Right lobe of liver (tissue), 6 donors: ENCODE results near the gene VAV2. TPM values are rescaled to one million over a fixed set of nuclear protein-coding genes. Genes with fewer than 3 reads are reported as not detected.

Experiments used
- ATAC-seq, 4 donors: fragments of 200-7000 bp; cut with Tn5 transposase; one replicate each; pipeline ENCODE4 v1.9.1; 2020; ENCODE audit warnings: mild to moderate bottlenecking in 4 of 4, moderate library complexity in 4 of 4
- DNase-seq, 3 donors: peaks; one replicate each; pipeline ENCODE4 v3.0.0-alpha.2; 2020
- H3K27ac ChIP-seq, 3 donors: fragments of 200-600 bp; one replicate each; pipeline ENCODE4 v1.8.0; 2022
- H3K27me3 ChIP-seq, 2 donors: fragments of 200-600 bp; one replicate each; pipeline ENCODE4 v1.8.0; 2022
- H3K36me3 ChIP-seq, 4 donors: fragments of 200-600 bp; sonication (generic) in 1 of 4; one replicate each; pipeline versions ENCODE4 v1.5.1 to v1.8.0; 2017 to 2022; ENCODE audit warnings: control low read depth in 1 of 4
- H3K4me1 ChIP-seq, 4 donors: fragments of 200-600 bp; sonication (generic) in 1 of 4; one replicate each; pipeline versions ENCODE4 v1.5.1 to v1.8.0; 2017 to 2022; ENCODE audit warnings: control low read depth in 1 of 4
- H3K4me3 ChIP-seq, 3 donors: fragments of 200-600 bp; one replicate each; pipeline ENCODE4 v1.8.0; 2022
- H3K9me3 ChIP-seq, 4 donors: fragments of 200-600 bp; sonication (generic) in 1 of 4; one replicate each; pipeline versions ENCODE4 v1.5.1 to v1.8.0; 2017 to 2022; ENCODE audit warnings: control low read depth in 1 of 4
- POLR2A ChIP-seq: fragments of 450-650 bp; IDR thresholded peaks from one replicate; pipeline ENCODE4 v1.6.1; 2017; ENCODE audit warnings: antibody characterized with exemption, mild to moderate bottlenecking
- WGBS: methylation state at CpG from one replicate; pipeline ENCODE4 v1.1.6; 2018; ENCODE audit warnings: low coverage, low lambda C conversion rate; ENCODE audit not compliant: insufficient coverage; ENCODE audit errors: missing lambda C conversion rate; 5-methylcytosine and 5-hydroxymethylcytosine counted together
- intact Hi-C, 2 donors: fragments of 100-400 bp; cut with DNase I; formaldehyde crosslinking; loops; one replicate each; pipeline versions ENCODE4 v1.11.2 to v1.14.1; 2022
- total RNA-seq, 6 experiments: library from RNA; depleted of rRNA in 2 of 6; stranded (reverse); fragments of >200 nt in 2 of 6; fragmentation: NEBNext Ultra II Directional in 3 of 6; extraction: Animal tissue kit (Norgen Biotek cat#: 25700) in 3 of 6; gene quantifications; one replicate each; pipeline versions ENCODE4 v1.1.0 to v1.2.4, GENCODE V29; 2016 to 2023
- TF ChIP-seq, protein P1 (sequence below), 4 donors: fragments of 200-600 bp in 3 of 4; fragments of 450-650 bp in 1 of 4; IDR thresholded peaks; one replicate each; pipeline versions ENCODE4 v1.5.1 to v1.8.0; 2016 to 2022; ENCODE audit warnings: antibody characterized with exemption in 4 of 4, mild to moderate bottlenecking in 2 of 4
- donor health status: DM: no; HTN: yes; CAD: no.
- donor health status: DM: no; HTN: no; CAD: no.
- donor health status: DM: no; HTN: no; CAD: no.
- donor health status: DM: no; HTN: yes; CAD: no.
- donor health status: DM: no; HTN: yes; CAD: no.

The VAV2 gene
- total RNA-seq, 6 experiments from 2014 or later = 30.1 to 44.3 (median 34.9) TPM

DNA sequence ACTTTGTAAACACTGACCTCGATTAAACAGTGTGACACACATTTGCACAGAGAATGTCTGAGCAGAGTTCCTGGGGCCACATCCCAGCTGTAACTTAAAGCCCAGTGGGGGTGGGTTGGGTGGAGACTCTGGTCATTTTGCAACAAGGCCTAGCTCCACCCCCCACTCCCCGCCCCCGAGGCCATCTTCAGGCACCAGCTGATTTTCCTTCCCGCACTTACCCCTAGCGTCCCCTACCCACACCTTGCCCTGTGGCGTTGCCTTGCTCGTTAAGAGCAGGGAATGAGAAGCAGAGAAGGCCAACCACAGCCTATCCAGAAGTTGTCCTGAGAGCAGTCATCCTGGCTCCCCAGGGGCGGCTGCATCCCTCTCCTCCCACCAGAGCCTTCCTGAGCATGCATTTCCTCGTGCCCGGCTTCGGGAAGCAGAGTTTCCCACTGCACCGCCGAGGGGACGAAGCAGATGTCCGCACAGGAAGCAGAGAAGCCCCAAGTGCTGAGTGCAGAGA lies 152.2 kb downstream of the VAV2 start:
- Histone ChIP-seq H3K27me3 (no peaks in the 10 kb centered on the region), H3K4me3 (no peak overlapping the region), H3K4me1 (peaks cover 0 to 6% (median 0%) of the 10 kb centered on the region in 4 donors), H3K36me3 (no peaks in the 10 kb centered on the region), H3K9me3 (no peaks in the 10 kb centered on the region), H3K27ac (peak overlapping the region in 1 of 3 donors; percentile 13)
- peak in 1 of 3 donors; percentile 58 for DNase-seq
- intact Hi-C loops = no loop called here
- peak; percentile 25 to 55 (median 38) for ATAC-seq
- 54% methylated on average over 5 of the region's 15 CpGs for WGBS
- TF ChIP-seq, protein P1, sequence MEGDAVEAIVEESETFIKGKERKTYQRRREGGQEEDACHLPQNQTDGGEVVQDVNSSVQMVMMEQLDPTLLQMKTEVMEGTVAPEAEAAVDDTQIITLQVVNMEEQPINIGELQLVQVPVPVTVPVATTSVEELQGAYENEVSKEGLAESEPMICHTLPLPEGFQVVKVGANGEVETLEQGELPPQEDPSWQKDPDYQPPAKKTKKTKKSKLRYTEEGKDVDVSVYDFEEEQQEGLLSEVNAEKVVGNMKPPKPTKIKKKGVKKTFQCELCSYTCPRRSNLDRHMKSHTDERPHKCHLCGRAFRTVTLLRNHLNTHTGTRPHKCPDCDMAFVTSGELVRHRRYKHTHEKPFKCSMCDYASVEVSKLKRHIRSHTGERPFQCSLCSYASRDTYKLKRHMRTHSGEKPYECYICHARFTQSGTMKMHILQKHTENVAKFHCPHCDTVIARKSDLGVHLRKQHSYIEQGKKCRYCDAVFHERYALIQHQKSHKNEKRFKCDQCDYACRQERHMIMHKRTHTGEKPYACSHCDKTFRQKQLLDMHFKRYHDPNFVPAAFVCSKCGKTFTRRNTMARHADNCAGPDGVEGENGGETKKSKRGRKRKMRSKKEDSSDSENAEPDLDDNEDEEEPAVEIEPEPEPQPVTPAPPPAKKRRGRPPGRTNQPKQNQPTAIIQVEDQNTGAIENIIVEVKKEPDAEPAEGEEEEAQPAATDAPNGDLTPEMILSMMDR (IDR thresholded peaks at IDR 0.05) = no peak
- TF ChIP-seq POLR2A = no peak

DNA sequence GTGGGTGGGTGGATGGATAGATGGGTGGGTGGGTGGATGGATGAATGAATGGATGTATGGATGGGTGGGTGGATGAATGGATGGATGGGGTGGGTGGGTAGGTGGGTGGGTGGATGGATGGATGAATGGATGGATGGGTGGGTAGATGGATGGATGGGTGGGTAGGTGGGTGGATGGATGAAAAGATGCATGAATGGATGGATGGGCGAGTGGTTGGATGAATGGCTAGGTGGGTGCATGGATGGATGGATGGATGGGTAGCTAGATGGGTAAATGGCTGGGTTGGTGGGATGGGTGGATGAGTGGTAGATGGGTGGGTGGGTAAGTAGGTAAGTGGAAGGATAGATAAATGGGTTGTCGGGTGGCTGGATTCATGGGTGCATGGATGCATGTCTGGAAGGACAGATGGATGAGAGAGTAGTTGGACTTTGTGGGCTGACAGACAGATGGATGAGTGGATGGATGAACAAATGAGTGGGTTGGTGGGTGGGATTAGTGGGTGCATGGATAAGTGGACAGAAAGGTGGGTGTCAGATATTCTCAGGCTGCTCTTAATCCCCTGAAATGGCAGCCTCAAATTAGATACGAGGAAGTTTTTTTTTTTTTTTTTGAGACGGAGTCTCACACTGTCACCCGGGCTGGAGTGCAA lies 153.1 kb downstream of the VAV2 start:
- TF ChIP-seq, protein P1 (IDR thresholded peaks at IDR 0.05) = no peak
- Histone ChIP-seq H3K27me3 (no peaks in the 10 kb centered on the region), H3K9me3 (no peaks in the 10 kb centered on the region), H3K27ac (no peak overlapping the region), H3K4me3 (no peak overlapping the region), H3K36me3 (peaks cover 0 to 2% (median 0%) of the 10 kb centered on the region in 4 donors), H3K4me1 (peaks cover 0 to 6% (median 0%) of the 10 kb centered on the region in 4 donors)
- WGBS = 96% methylated on average over 4 of the region's 5 CpGs
- DNase-seq (peak in 1 of 3 donors; percentile 1), ATAC-seq (no peak)
- intact Hi-C loops = no loop called here

DNA sequence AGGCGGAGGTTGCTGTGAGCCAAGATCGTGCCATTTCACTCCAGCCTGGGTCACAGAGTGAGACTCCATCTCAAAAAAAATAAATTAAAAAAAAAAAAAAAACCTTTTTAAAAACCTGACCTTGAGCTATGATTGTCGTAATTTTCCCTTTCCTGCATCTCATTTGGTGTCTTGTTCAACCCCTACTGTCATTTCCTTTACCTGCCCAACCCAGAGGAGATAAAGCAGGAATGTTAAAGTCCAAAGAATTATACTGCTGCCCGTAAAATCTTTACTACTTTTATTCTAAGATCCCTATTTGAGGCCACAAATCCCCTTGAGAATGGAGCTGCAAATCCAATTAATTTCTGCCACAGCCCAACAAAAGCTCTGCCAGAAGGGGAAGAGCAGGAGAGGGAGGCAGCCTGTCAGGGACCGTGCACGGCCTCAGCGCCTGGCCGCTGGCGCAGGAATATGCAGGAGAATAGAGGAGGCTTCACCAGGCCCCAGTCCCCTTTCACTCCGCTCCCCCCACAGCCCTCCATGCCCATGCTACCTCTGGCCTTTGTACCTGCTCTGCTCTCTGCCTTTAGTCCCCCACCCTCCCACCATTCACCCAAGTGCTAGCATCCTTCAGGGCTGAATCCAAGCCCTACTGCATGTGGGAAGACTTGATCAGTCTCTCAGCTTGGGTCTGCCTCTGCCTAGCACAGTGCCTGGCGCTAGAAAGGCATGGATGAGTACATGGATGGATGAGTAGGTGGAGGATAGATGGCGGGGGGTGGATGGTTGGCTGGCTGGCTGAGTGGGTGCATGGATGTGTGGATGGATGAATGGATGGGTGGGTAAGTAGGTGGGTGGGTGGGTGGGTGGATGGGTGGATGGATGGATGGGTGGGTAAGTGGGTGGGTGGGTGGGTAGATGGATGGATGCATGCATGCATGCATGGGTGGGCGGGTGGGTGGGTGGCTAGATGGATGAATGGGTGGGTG lies 154.2 kb downstream of the VAV2 start:
- H3K9me3 ChIP-seq = no peaks in the 10 kb centered on the region
- H3K36me3 ChIP-seq = peaks cover 0 to 2% (median 0%) of the 10 kb centered on the region in 4 donors
- TF ChIP-seq, protein P1 (IDR thresholded peaks at IDR 0.05) = no peak
- no peak for TF ChIP-seq POLR2A
- H3K27me3 ChIP-seq = no peaks in the 10 kb centered on the region
- intact Hi-C loops = no loop called here
- DNase-seq = peak in 1 of 3 donors; percentile 36
- no peak overlapping the region for H3K4me3 ChIP-seq
- H3K27ac ChIP-seq = no peak overlapping the region
- H3K4me1 ChIP-seq = peaks cover 0 to 6% (median 0%) of the 10 kb centered on the region in 4 donors
- WGBS = 92% methylated on average over 6 of the region's 13 CpGs
- no peak for ATAC-seq

DNA sequence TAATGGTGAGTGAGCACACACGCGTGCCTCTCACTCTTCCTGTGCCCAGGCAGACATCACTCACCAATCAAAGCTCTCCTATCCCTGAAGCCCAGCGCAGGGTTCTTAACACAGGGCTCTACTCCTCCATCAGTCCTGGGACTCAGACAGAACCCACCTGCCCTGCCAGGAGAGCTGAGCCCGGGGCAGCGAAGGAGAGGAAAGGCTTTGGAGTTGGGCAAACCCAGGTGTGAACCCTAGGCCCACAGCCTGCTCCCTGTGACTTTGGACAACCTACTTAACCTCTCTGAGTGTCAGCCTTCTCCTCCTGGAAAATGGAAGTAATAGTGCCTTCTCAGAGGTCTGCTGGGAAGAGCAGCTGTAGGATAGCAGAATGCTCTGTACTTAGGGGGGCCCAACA lies 155.3 kb downstream of the VAV2 start:
- H3K36me3 ChIP-seq = peaks cover 0 to 4% (median 0%) of the 10 kb centered on the region in 4 donors
- intact Hi-C loops = no loop called here
- no peaks in the 10 kb centered on the region for H3K27me3 ChIP-seq
- ATAC-seq (no peak), DNase-seq (peak in 1 of 3 donors; percentile 30)
- no peaks in the 10 kb centered on the region for H3K9me3 ChIP-seq
- no peak overlapping the region for H3K4me3 ChIP-seq
- H3K4me1 ChIP-seq = peaks cover 0 to 6% (median 0%) of the 10 kb centered on the region in 4 donors
- no peak overlapping the region for H3K27ac ChIP-seq
- TF ChIP-seq, protein P1 (IDR thresholded peaks at IDR 0.05) = no peak
- TF ChIP-seq POLR2A = no peak
- WGBS = no CpG with 5 or more reads among the region's 5 CpGs
